ENCODE results near the gene CNOT8. TPM values are rescaled to one million over a fixed set of nuclear protein-coding genes. Genes with fewer than 3 reads are reported as not detected.

Gene CNOT8
- total RNA-seq, 1 donor from 2014 or later: 45.6 TPM

GRCh38 chr5:154865466-154866184, 7.2 kb downstream of the CNOT8 start:
- Mint-ChIP-seq H3K9me3 (ENCODE audit: unreplicated experiment) (no peaks in the 10 kb centered on the region), H3K4me3 (ENCODE audit: unreplicated experiment) (no peak overlapping the region), H3K36me3 (ENCODE audit: low read depth, unreplicated experiment) (peaks cover 16% of the 10 kb centered on the region), H3K4me1 (ENCODE audit: low read depth, unreplicated experiment) (peaks cover 15% of the 10 kb centered on the region), H3K27ac (ENCODE audit: unreplicated experiment) (no peak overlapping the region), H3K27me3 (ENCODE audit: low read depth, unreplicated experiment) (no peaks in the 10 kb centered on the region)
- H3K9ac ChIP-seq (ENCODE audit: low read length): no peak overlapping the region
- no peak overlapping the region for H3K4me2 ChIP-seq (ENCODE audit: low read length)
- no peak overlapping the region for H3K27ac ChIP-seq (ENCODE audit: low read depth, low read length)
- TF ChIP-seq EZH2 (IDR thresholded peaks at IDR 0.05; ENCODE audit: insufficient read depth, low read length) (no peak), CTCF (IDR thresholded peaks at IDR 0.05; ENCODE audit: insufficient read depth, low read depth, low read length) (no peak)
- peaks cover 71% of the 10 kb centered on the region for H4K20me1 ChIP-seq (ENCODE audit: insufficient read depth, low read length)
- peaks cover 55% of the 10 kb centered on the region for H3K79me2 ChIP-seq (ENCODE audit: insufficient read depth, low read length)
- no peaks in the 10 kb centered on the region for H3K27me3 ChIP-seq (ENCODE audit: insufficient read depth, low read length)
- H2AFZ ChIP-seq (ENCODE audit: low read depth, low read length): no peak overlapping the region
- DNase-seq (ENCODE audit: low read depth) (no peak), FAIRE-seq (no peak)
- peaks cover 16% of the 10 kb centered on the region for H3K36me3 ChIP-seq (ENCODE audit: insufficient read depth, low read length)
- peaks cover 2% of the 10 kb centered on the region for H3K4me1 ChIP-seq (ENCODE audit: insufficient read depth, low read length)
- H3K9me3 ChIP-seq (ENCODE audit: insufficient read depth, low read depth, low read length): no peaks in the 10 kb centered on the region
- H3K4me3 ChIP-seq (ENCODE audit: insufficient read depth, low read depth, low read length): no peak overlapping the region

- TF ChIP-seq CTCF (IDR thresholded peaks at IDR 0.05; ENCODE audit: insufficient read depth, low read depth, low read length) (no peak), EZH2 (IDR thresholded peaks at IDR 0.05; ENCODE audit: insufficient read depth, low read length) (no peak)
- Mint-ChIP-seq H3K4me1 (ENCODE audit: low read depth, unreplicated experiment) (peaks cover 11% of the 10 kb centered on the region), H3K9me3 (ENCODE audit: unreplicated experiment) (no peaks in the 10 kb centered on the region), H3K27me3 (ENCODE audit: low read depth, unreplicated experiment) (no peaks in the 10 kb centered on the region), H3K27ac (ENCODE audit: unreplicated experiment) (no peak overlapping the region), H3K36me3 (ENCODE audit: low read depth, unreplicated experiment) (peaks cover 18% of the 10 kb centered on the region), H3K4me3 (ENCODE audit: unreplicated experiment) (no peak overlapping the region)
- Histone ChIP-seq H3K36me3 (ENCODE audit: insufficient read depth, low read length) (peaks cover 25% of the 10 kb centered on the region), H2AFZ (ENCODE audit: low read depth, low read length) (no peak overlapping the region), H3K4me1 (ENCODE audit: insufficient read depth, low read length) (no peaks in the 10 kb centered on the region), H3K9ac (ENCODE audit: low read length) (no peak overlapping the region), H3K4me2 (ENCODE audit: low read length) (no peak overlapping the region), H3K9me3 (ENCODE audit: insufficient read depth, low read depth, low read length) (no peaks in the 10 kb centered on the region), H3K27ac (ENCODE audit: low read depth, low read length) (no peak overlapping the region), H3K4me3 (ENCODE audit: insufficient read depth, low read depth, low read length) (no peak overlapping the region), H3K79me2 (ENCODE audit: insufficient read depth, low read length) (peaks cover 43% of the 10 kb centered on the region), H3K27me3 (ENCODE audit: insufficient read depth, low read length) (no peaks in the 10 kb centered on the region), H4K20me1 (ENCODE audit: insufficient read depth, low read length) (peaks cover 62% of the 10 kb centered on the region)
- DNase-seq (ENCODE audit: low read depth) (no peak), FAIRE-seq (no peak)
These were observed 8.4 kb downstream of the CNOT8 start for GRCh38 chr5:154866841-154867240.

- DNase-seq (ENCODE audit: low read depth) (no peak), FAIRE-seq (no peak)
- H3K36me3 ChIP-seq (ENCODE audit: insufficient read depth, low read length): peaks cover 36% of the 10 kb centered on the region
These were observed 10.3 kb downstream of the CNOT8 start for GRCh38 chr5:154868702-154869101.

More at GRCh38 chr5:154868702-154869101, 10.3 kb downstream of the CNOT8 start:
- H2AFZ ChIP-seq (ENCODE audit: low read depth, low read length): no peak overlapping the region
- H3K27me3 Mint-ChIP-seq (ENCODE audit: low read depth, unreplicated experiment): no peaks in the 10 kb centered on the region
- no peak overlapping the region for H3K27ac Mint-ChIP-seq (ENCODE audit: unreplicated experiment)
- H3K9me3 ChIP-seq (ENCODE audit: insufficient read depth, low read depth, low read length): no peaks in the 10 kb centered on the region
- no peak overlapping the region for H3K4me3 Mint-ChIP-seq (ENCODE audit: unreplicated experiment)
- no peaks in the 10 kb centered on the region for H3K27me3 ChIP-seq (ENCODE audit: insufficient read depth, low read length)
- no peak overlapping the region for H3K9ac ChIP-seq (ENCODE audit: low read length)
- H3K27ac ChIP-seq (ENCODE audit: low read depth, low read length): no peak overlapping the region
- no peaks in the 10 kb centered on the region for H3K9me3 Mint-ChIP-seq (ENCODE audit: unreplicated experiment)
- peaks cover 21% of the 10 kb centered on the region for H3K36me3 Mint-ChIP-seq (ENCODE audit: low read depth, unreplicated experiment)
- H3K79me2 ChIP-seq (ENCODE audit: insufficient read depth, low read length): peaks cover 25% of the 10 kb centered on the region
- no peaks in the 10 kb centered on the region for H3K4me1 ChIP-seq (ENCODE audit: insufficient read depth, low read length)
- peaks cover 44% of the 10 kb centered on the region for H4K20me1 ChIP-seq (ENCODE audit: insufficient read depth, low read length)
- TF ChIP-seq CTCF (IDR thresholded peaks at IDR 0.05; ENCODE audit: insufficient read depth, low read depth, low read length) (no peak), EZH2 (IDR thresholded peaks at IDR 0.05; ENCODE audit: insufficient read depth, low read length) (no peak)
- no peak overlapping the region for H3K4me3 ChIP-seq (ENCODE audit: insufficient read depth, low read depth, low read length)
- no peaks in the 10 kb centered on the region for H3K4me1 Mint-ChIP-seq (ENCODE audit: low read depth, unreplicated experiment)
- H3K4me2 ChIP-seq (ENCODE audit: low read length): no peak overlapping the region
